ENCODE data around the gene OR8A1.

OR8A1 gene

GRCh38 chr11:124569697-124570096, at the start of gene OR8A1:
Gene OR8A1, plus strand, starts transcription at chr11:124569997. Its CDS starts 123 bp downstream, at chr11:124570120.
- no peak for DNase-seq

- no peak for DNase-seq
Measured at GRCh38 chr11:124520550-124520854, 49.3 kb upstream of the OR8A1 start.

GRCh38 chr11:124533626-124534025, 36.2 kb upstream of the OR8A1 start:
- DNase-seq, result no peak

GRCh38 chr11:124534051-124534450, 35.7 kb upstream of the OR8A1 start:
- no peak for DNase-seq

GRCh38 chr11:124535552-124536232, 34.1 kb upstream of the OR8A1 start:
- no peak for DNase-seq

GRCh38 chr11:124536520-124536919, 33.3 kb upstream of the OR8A1 start:
- no peak for DNase-seq

- DNase-seq, result no peak
Measured at GRCh38 chr11:124538019-124538418, 31.8 kb upstream of the OR8A1 start.

GRCh38 chr11:124541204-124541603, 28.6 kb upstream of the OR8A1 start:
- no peak for DNase-seq

- no peak for DNase-seq
Measured at GRCh38 chr11:124543145-124543544, 26.7 kb upstream of the OR8A1 start.

- DNase-seq, result no peak
Measured at GRCh38 chr11:124543554-124543953, 26.2 kb upstream of the OR8A1 start, which contains the start of gene OR8B12. Gene OR8B12, minus strand, starts transcription at chr11:124543654. Its CDS starts 0 bp downstream, at chr11:124543654.

- no peak for DNase-seq
Measured at GRCh38 chr11:124551189-124551588, 18.6 kb upstream of the OR8A1 start.

GRCh38 chr11:124551987-124552386, 17.8 kb upstream of the OR8A1 start:
- DNase-seq, result no peak

- no peak for DNase-seq
Measured at GRCh38 chr11:124556828-124557227, 13.0 kb upstream of the OR8A1 start.

- no peak for DNase-seq
Measured at GRCh38 chr11:124570160-124570559, 363 bp downstream of the OR8A1 start.

- DNase-seq, result no peak
Measured at GRCh38 chr11:124577716-124578427, 8.1 kb downstream of the OR8A1 start.

- DNase-seq, result no peak
Measured at GRCh38 chr11:124578761-124579160, 9.0 kb downstream of the OR8A1 start.

- no peak for DNase-seq
Measured at GRCh38 chr11:124581817-124582216, 12.0 kb downstream of the OR8A1 start.

- no peak for DNase-seq
Measured at GRCh38 chr11:124582565-124582964, 12.8 kb downstream of the OR8A1 start.

- DNase-seq, result no peak
Measured at GRCh38 chr11:124583781-124584180, 14.0 kb downstream of the OR8A1 start.

GRCh38 chr11:124584681-124585372, 15.0 kb downstream of the OR8A1 start:
- DNase-seq, result no peak

GRCh38 chr11:124586238-124586860, 16.6 kb downstream of the OR8A1 start:
- DNase-seq, result no peak

- no peak for DNase-seq
Measured at GRCh38 chr11:124591430-124591829, 21.6 kb downstream of the OR8A1 start.

- DNase-seq, result no peak
Measured at GRCh38 chr11:124592627-124593026, 22.8 kb downstream of the OR8A1 start.

GRCh38 chr11:124595302-124595701, 25.5 kb downstream of the OR8A1 start:
- no peak for DNase-seq

All from NCI-H510A (cell line).